GM21360 (cell line): ENCODE results near the gene ATG5.

Experiments
- ATAC-seq: cut with Tn5 transposase; IDR thresholded peaks from one replicate; pipeline ENCODE4 v1.9.1; 2021; ENCODE audit warnings: mild to moderate bottlenecking, moderate library complexity; ENCODE audit not compliant: unreplicated experiment

ATG5 gene

DNA sequence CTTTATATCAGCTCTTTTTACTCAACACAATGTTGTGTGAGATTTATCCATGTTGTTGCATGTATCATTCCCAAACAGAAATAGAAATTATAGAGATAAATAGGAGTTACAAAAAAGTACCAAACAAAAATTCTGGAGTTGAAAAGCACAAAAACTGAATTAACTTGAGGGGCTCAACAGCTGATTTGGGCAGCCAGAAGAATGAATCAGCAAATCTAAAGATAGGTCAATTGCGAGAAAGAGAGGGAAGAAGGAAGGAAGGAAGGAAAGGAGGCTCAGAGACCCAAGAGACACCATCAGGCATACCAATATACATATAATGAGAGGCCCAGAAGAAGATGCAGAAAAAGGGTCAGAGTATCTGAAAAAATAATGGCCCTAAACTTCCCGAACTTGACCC, 98.9 kb downstream of the ATG5 start:
- ATAC-seq, result no peak

DNA sequence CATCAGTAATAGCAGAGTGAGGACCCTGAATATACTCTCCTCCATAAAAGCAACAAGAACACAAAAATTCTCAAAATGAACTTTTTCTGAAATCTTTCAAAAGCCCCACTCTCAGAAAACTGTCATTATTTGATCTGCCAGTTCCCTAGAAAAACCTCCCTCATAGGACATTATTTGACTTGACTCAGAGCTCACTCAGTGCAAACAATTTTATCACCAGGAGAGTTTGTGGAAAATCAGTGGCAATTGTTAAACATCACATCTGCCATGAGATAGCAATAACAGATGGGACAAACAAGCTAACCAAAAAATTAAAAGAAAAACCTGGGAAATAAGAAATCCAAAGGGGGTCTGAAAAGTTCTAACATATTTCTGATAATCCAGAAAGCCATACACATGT, 100.0 kb downstream of the ATG5 start:
- no peak for ATAC-seq

DNA sequence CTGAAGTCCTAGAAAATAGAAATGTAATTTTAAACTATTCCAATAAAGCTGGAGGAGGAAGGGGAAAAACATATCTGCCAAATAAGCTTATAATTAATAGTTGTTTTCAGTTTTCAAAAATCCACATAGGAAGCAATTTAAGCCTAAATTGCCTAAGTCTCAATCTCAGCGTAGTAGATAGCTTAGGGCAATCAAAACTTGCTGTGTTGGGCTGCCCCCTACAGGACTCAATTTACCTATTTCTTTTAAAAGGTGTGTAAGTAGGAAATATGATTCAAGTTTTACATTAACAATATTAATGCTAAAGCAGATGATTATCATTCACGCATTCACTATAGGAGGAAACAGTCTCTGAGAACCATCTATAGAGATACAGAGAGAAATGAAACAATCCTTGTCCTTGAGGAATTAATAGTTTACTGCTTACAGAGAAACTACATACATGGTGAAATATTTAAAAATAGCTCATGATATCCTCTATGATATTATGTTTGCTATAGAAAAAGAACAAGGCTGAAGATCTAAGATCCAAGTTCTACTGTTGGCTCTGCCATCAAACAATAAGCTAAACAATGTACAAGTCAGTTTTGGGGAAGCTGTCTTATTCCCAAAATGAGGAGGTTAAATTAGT, 102.1 kb downstream of the ATG5 start:
- peak; percentile 54 for ATAC-seq

DNA sequence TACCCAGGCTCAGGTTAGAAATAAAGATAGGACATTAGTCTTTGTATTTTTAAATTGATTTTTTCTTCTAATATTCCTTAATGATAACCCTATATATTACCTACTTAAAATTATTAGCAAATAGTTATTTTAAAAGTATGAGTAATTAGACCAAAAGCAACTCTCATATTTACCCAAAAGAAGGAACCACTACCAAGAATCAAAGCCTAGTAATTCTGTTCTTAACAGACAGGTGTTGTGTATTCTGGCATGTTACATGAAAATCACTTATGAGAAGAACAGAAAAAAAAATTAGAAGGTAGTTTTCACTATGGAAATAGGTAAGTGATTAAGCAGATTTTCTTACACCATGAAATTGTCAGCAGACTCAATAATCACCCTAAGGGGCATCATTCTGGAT, 105.1 kb downstream of the ATG5 start:
- ATAC-seq, result no peak

DNA sequence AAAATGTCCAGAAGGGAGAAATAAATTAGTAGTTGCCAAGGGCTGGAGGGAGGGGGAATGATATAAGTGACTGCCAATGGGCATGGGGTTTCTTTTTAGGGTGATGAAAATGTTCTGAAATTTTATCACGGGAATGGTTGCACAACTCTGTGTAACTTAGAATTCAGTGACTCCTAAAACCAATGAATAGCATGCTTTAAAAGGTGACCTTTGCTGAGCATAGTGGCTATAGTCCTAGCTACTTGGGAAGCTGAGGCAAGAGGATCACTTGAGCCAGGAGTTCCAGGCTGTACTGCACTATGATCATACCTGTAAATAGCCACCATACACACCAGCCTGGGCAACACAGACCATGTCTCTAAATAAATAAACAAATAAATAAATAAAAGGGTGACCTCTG, 109.0 kb downstream of the ATG5 start:
- no peak for ATAC-seq

DNA sequence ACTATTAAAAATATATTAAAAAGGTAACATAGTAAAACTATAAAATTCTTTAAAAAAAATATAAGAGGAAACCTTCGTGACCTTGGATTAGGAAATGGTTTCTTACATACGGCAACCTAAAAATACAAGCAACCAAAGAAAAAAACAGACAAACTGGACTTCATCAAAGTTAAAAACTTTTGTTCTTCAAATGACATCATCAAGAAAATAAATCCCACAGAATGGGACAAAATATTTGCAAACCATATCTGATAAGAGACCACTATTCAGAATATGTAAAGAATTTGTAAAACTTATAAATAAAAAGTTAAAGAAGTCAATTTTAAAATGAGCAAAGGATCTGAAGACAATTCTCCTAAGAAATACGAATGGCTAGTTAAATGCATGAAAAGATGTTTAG, 110.0 kb downstream of the ATG5 start:
- no peak for ATAC-seq

DNA sequence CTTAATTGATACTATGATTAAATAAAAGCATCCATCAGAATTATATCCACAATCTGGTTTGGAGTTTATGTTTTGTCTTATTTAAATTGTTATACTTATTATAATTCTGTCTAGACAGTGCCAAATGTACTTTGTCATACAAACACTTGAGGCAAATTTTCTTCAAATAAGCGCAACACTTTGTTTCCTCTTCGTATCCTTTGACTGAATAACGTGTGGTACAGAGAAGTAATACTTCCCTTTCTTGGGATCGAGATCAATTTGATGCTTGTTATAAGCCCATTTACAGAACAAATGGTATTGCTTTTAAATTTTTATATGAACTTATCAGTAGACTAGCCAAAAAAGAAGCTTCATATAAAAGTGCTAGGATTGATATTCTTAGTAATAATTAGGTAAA, 111.0 kb downstream of the ATG5 start:
- ATAC-seq, result no peak

DNA sequence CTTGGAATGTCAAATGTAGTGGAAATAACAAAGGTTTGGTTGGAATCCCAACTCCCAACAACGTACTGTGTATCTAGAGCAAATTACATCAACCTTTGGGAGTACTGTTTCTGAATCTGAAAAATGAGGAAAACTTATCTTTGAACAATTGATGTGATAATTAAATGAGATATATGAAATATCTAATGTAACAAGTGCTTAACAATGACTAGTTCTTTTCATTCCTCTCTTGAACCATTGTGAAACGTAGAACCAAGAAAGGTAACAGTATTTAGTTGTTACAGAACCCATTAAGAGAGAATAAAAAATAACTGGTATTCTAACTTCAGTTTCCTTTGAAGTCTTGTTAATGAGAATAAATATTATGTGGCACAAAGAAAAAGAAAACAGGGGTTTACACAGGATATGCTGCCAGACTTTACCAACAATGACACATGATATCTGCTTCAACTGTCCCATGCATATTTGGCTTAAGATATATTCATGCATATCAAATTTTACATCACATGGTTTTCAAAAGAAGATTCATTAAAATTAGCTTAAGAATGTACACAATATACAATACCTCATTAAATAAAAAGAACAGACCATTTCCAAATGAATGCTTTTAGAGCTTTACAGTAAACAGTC, 111.8 kb downstream of the ATG5 start:
- no peak for ATAC-seq

DNA sequence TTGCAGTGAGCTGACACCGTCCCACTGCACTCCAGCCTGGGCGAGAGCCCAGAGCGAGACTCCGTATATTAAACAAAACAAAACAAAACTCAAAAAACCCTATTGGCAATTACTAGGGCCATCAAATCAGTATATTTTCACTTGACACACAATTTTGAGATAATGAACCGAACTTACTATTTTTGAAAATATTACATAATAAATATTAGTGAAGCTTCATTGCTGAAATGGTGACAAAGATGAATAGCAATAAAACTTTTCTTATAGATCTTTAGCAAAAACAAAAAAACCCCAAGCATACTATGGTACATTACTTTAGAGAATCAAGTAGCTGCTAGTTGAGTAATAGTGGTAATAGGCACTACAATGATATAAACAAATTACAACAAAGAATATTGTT, 113.0 kb downstream of the ATG5 start:
- ATAC-seq, result no peak

DNA sequence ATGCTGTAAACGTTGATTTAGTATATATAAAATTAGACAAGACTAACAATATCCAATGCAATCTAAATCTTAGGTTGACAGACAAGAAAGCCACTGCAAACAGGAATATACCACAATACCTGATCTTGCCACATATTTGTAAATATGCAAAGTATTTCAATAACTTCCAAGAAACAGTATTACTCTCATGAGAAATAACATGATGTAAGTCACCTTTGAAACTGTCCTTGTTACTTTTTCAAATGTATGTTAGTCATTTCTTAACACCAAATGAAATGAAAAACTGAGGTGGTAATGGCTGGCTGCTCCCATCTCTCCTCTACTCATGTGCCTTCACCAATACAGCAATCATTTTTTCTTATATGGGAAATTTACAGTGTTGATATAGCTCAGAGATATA, 118.7 kb downstream of the ATG5 start:
- ATAC-seq, result peak; percentile 77

DNA sequence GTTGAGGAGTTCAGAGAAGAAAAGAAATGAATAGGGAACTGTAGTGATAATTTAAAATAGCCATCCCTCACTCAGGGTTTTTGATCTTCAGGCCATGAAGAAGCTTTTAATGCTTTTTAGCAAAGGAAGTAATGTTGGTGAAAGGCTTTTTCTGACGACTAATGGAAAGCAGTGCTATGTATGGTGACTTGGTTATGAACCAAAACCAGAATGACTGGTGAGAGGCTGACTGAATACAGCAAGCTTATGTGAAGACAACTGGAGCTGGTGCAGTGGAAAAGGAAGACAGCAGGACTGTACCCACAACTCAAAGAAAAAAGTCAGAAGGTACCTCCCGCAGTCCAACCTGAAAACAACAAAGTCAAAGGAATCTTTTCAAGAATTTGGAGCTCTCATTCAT, 120.6 kb downstream of the ATG5 start:
- no peak for ATAC-seq

DNA sequence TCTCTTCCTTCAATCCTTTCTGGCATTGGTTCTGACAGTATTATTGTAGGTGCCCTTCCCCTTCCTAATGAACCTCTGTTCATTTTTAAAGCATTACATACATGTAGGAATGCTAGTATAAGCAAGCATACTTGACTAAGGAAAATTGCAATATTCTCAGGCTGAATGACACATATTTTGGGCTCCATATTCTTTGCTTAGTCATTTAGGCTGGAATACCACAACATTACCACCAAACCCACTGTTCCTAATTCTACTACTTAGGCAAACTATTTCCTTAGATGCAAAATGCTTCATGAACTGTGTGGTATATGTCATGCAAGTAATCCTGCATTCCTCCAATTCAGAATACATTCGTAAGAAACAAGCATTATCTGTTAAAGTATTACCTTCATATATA, 125.6 kb downstream of the ATG5 start:
- ATAC-seq, result no peak

DNA sequence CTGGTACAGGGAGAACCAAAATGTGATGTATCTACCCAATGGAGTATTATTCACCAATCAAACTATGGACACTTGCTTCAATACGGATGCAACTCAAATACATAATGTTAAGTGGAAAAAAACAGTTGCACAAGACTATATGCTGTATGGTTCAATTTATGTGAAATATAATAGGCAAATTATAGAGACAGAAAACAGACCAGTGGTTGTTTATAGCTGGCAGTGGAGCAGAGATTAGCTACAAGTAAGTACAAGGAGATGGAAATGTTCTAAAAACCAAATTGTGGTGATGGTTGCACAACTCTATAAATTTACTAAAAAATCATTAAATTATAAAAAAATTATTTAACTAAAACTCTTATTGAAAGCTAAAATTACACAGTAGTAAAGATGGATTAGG, 126.2 kb downstream of the ATG5 start:
- ATAC-seq, result no peak

DNA sequence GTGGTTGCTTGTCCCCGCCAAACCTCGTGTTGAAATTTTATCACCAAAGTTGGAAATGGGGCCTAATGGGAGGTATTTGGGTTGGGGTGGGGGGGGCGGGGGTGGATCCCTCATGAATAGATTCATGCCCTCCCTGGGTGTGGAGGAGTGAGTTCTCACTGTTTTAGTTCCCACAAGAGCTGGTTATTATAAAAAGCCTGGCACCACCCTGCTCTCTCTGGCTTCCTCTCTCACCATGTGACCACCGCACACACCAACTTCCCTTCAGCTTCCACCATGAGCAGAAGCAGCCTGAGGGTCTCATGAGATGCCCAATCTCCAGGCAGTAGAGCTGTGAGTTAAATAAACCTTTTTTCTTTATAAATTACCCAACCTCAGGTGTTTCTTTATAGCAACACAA, 128.1 kb downstream of the ATG5 start:
- no peak for ATAC-seq

DNA sequence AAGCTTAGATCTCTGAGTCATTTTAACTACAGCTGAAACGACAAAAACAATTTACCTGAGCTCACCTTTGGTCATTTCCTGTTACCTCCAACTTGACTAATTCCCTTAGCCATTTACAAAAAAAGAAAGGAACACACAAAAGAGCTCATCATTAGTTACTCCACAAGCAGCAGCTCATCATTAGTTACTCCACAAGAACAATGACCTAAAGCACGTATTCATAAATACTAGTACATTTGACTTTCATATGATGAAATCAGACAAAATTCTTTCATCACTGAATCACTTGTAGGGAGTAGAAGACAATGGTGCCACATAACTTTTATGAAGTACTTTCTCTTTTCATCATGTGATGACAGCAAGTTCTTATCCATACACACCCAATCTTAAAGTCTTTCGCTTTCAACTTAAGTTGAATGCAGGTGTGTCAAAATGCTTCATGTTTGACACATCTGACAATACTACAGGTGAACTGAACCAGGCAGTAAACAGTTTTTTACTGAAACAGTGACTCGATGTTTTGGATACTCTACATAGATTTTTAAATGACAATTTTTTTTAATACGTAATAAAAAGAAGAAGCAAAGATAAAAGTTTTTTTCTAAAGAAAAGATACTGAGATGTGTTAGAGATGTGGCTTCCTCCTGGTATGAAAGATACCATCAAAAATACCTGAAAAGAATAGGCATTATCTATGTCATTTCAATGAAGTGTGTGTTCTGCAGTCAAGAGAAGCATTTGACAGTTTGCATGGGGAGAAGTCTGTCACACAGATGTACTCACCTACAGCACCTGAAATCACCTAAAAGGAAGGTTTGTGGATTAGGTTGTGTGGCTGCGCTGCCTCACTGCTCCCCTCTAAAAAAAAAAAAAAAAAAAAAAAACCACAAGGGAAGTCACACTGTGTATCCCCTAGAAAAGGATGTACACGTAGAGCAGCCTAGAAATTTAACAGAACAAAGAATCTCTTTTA, 130.3 kb downstream of the ATG5 start:
- no peak for ATAC-seq

DNA sequence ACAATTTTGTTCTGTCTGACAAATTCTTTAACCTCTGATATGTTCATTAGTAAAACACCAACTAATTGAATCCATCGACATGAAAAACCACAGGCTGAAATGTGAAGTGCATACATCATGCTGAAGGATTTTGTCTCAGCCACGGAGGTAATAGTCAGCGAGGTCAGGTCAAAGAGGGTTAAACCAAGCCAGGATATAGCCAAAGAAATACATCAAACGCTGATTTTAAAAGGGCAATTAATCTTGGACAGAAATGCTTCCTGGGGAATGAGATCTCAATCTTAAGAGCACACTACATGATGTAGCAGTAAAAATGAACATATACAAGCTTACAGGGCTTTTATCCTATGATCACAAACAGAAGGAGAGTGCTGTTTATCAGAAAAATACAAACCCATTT, 132.7 kb downstream of the ATG5 start:
- ATAC-seq, result no peak

DNA sequence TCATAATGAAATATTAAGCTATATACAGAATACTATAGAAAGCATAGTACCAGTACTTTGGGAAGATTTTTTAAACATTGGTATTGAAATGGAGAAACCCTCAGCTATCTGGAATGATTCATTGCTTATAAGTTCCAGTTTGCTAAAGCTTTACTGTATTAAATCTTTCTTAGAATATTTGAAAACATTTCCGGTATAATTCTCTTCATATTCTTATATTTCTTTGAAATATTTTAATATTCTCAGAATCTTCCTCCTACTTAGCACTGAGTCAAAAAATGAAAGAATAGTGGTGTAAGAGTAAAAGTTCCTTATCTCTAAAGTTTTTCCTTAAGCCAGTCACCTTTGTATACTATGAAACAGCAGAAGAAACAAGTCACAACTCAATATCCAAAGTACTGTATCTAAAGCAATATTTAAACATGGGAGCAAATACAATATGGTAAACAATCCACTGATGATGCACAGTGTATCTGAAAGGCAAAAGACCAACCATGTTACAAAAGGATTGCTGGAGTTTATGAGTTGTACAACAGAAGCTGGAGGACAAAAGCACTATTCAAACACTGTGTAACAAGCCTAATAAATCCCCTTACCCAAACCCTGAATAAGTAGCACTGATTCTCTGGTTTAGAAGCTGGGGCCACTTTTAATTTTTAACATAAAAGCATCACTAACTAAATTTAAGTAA, 137.3 kb downstream of the ATG5 start:
- no peak for ATAC-seq

DNA sequence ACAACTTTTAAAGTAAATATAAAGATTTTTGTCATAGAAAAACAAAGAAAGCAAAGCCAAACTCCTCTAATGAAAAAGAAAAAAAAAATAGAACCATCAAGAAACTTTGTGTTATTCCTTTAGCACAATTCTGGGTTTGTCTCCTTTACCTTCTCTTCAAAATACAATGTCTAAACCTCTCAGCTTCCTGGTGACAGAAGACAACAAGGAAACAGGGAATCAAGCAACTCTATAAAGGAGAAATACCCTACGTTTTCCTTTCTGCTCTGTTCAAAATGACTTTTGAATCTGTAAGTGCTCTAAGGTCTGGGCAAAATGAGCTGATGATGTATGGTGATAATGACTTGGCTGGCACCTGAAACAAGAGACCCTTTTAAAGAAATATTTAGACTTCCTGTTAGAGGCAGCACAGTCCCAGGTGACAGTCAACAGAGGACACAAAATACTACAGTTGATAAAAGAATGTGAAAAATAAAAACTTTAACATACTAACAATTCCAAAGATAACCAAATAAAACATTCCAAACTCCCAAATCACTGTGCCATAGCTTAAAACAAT, 138.1 kb downstream of the ATG5 start:
- ATAC-seq, result no peak

DNA sequence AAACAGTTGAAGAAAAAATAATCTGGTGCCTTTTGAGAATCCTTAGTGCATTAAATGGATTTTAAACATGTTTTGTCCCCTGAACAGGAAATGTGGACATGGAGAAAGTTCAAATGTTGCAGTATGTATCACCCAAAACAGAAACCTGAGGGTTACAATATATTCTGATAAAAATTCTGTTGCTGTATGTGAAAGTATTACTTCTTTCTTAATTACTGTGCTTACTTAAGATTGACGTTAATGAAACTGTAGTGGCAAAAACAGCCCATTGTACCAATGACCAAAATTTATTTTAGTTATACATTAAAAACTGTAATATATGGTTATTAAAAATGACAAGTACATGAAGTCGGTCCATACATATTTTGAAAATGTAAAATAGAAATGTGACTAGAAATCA, 138.8 kb downstream of the ATG5 start:
- ATAC-seq, result no peak

DNA sequence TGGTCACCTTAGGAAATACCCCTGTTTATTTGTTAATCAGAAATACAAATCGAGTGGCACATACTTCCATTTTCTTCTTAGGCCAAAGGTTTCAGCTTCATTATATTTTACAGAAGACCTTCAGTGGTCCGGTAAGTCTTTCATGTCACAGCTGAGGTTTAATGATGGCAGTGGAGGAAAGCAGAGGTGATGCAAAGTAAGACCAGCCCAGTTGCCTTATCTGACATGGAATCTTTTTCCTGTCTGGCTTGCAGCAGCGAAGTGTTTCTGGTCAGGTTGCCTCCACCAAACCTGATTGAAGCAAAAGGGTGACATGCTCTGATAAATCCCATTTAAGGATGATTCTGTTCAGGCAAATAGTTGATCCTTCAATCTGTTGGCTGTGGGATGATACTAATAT, 139.4 kb downstream of the ATG5 start:
- no peak for ATAC-seq

DNA sequence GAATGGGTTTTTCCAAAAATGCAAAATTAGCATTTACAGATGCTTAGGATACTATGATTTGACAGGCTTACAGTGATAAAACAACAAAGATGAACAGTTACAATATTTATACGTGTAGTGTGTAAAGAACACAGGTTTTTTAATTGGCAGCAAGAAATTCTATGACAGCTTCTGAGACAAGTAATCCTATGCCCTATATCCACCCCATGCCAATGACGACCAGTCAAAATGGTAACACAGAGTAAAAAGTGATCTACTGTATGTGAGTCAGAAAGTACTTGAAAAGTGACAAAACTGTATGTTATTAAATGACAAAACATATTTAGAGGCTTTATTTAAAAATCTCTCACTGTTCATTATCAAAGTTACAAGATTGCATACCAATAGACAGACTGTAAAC, 139.9 kb downstream of the ATG5 start:
- ATAC-seq, result no peak
